Tibial nerve (tissue), 4 donors: ENCODE data around the gene HSPG2.

Source experiments
- EP300 ChIP-seq, 2 donors: sonication (generic); formaldehyde crosslinking; IDR thresholded peaks; one replicate each; pipeline ENCODE4 v1.6.1; 2017; ENCODE audit warnings: antibody characterized with exemption in 2 of 2, mild to moderate bottlenecking in 1 of 2
- POLR2A ChIP-seq, 2 donors: fragments of 450-650 bp; IDR thresholded peaks; one replicate each; pipeline ENCODE4 v1.6.1; 2017; ENCODE audit warnings: antibody characterized with exemption in 2 of 2, mild to moderate bottlenecking in 2 of 2, moderate library complexity in 2 of 2
- TF ChIP-seq, protein P1 (sequence below), 5 experiments: fragments of 200-600 bp in 3 of 5; fragments of 450-650 bp in 2 of 5; sonication (generic) in 3 of 5; IDR thresholded peaks; one replicate each; pipeline ENCODE4 v1.5.1; 2016 to 2019; ENCODE audit warnings: antibody characterized with exemption in 5 of 5, mild to moderate bottlenecking in 3 of 5, moderate library complexity in 2 of 5

DNA sequence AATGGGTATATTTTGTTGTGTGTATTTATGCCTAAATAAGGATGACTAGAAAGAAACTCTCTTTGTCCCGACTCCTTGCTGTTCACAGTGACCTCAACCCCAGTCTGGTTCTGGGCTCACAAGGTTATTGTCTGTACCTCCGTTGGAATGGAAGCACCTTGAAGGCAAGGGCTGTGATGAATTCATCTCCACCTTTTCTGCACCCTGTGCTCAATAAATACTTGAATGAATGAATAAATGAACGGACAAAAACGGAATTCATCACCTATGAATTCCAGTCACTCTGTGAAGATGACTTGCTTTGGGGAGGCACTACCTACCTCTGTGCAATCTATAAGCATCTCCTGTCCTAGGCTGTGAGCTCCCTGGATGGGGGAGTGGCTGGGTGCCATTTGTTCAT lies 39.3 kb downstream of the HSPG2 start:
- TF ChIP-seq, protein P1, sequence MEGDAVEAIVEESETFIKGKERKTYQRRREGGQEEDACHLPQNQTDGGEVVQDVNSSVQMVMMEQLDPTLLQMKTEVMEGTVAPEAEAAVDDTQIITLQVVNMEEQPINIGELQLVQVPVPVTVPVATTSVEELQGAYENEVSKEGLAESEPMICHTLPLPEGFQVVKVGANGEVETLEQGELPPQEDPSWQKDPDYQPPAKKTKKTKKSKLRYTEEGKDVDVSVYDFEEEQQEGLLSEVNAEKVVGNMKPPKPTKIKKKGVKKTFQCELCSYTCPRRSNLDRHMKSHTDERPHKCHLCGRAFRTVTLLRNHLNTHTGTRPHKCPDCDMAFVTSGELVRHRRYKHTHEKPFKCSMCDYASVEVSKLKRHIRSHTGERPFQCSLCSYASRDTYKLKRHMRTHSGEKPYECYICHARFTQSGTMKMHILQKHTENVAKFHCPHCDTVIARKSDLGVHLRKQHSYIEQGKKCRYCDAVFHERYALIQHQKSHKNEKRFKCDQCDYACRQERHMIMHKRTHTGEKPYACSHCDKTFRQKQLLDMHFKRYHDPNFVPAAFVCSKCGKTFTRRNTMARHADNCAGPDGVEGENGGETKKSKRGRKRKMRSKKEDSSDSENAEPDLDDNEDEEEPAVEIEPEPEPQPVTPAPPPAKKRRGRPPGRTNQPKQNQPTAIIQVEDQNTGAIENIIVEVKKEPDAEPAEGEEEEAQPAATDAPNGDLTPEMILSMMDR (IDR thresholded peaks at IDR 0.05) = no peak
- TF ChIP-seq POLR2A (IDR thresholded peaks at IDR 0.05) = no peak
- no peak for TF ChIP-seq EP300 (IDR thresholded peaks at IDR 0.05)
